ENCODE results near the gene SURF2.

DNA sequence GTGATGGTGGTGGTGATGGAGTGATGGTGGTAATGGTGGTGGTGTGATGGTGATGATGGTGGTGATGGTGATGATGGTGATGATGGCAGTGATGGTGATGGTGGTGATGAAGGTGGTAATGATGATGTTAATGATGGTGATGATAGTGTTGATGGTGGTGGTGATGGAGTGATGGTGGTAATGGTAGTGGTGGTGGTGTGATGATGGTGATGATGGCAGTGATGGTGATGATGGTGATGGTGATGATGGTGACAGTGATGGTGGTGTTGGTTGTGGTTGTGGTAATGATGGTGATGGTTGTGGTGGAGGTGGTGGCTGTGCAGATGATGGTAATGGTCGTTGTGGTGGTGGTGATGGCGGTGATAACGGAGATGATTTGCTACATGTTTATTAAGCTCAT, 27.1 kb downstream of the SURF2 start:
- TF ChIP-seq CTCF (IDR thresholded peaks at IDR 0.05) (no peak), POLR2AphosphoS5 (IDR thresholded peaks at IDR 0.05) (no peak)
